Endothelial cell of umbilical vein (primary cell): ENCODE measurements around the gene PLD4. TPM values are rescaled to one million over a fixed set of nuclear protein-coding genes. Genes with fewer than 3 reads are reported as not detected.

Experiments
- BruUV-seq: library from RNA; stranded (reverse); fragments of 400-500 nt; replicated peaks from 2 replicates; lab custom pipeline; 2021; lab: Mats Ljungman, UMichigan
- CTCF ChIA-PET: fragments of 300-600, 350-600 bp; sonication (Branson Sonifier 250); formaldehyde crosslinking; loops from one replicate; lab custom pipeline; 2021; ENCODE audit warnings: antibody characterized with exemption, inconsistent platforms; lab: Charles Lee
- POLR2A ChIA-PET: fragments of 300-600, 350-600 bp; sonication (Branson Sonifier 250); formaldehyde crosslinking; loops from one replicate; lab custom pipeline; 2021; ENCODE audit warnings: antibody characterized with exemption, inconsistent platforms; lab: Charles Lee
- DNase-seq: peaks from one replicate; pipeline ENCODE4 v3.0.0-alpha.2; 2011; ENCODE audit warnings: low read depth, low spot score
- FAIRE-seq: peaks from 2 replicates; lab custom pipeline; 2011; peaks lifted over from hg19 to GRCh38; lab: Jason Lieb, UNC
- H2AFZ ChIP-seq: 2 replicates; pipeline ENCODE4 v1.6.0; 2012; ENCODE audit warnings: low read depth, low read length, control low read depth, inconsistent platforms
- H3K27ac ChIP-seq: 2 replicates; pipeline ENCODE4 v1.5.1; 2011; ENCODE audit warnings: low read depth, mild to moderate bottlenecking, control low read depth, low read length, moderate library complexity; ENCODE audit not compliant: insufficient read depth
- H3K27me3 ChIP-seq, 2 experiments: 2 replicates each; pipeline versions ENCODE4 v1.6.0 to v1.6.1; 2011; ENCODE audit warnings: low read length in 2 of 2, mixed read lengths in 1 of 2; ENCODE audit not compliant: control insufficient read depth in 2 of 2, insufficient read depth in 2 of 2
- H3K36me3 ChIP-seq, 2 experiments: 2 replicates in 1 of 2; 3 replicates in 1 of 2; pipeline ENCODE4 v1.5.1; 2011; ENCODE audit warnings: low read length in 2 of 2, mild to moderate bottlenecking in 1 of 2, moderate library complexity in 1 of 2; ENCODE audit not compliant: control insufficient read depth in 2 of 2, insufficient read depth in 2 of 2; ENCODE audit errors: extremely low read depth in 1 of 2
- H3K4me1 ChIP-seq: 3 replicates; pipeline ENCODE4 v1.5.1; 2011; ENCODE audit warnings: mild to moderate bottlenecking, low read length; ENCODE audit not compliant: control insufficient read depth, insufficient read depth; ENCODE audit errors: extremely low read depth
- H3K4me2 ChIP-seq: 2 replicates; pipeline ENCODE4 v1.6.1; 2011; ENCODE audit warnings: low read length, control low read depth, mixed read lengths; ENCODE audit not compliant: insufficient read depth
- H3K4me3 ChIP-seq, 3 experiments: fragments of 200-600 bp in 1 of 3; sonication (generic), shearing (Covaris generic) in 1 of 3; replicated peaks in 1 of 3; 2 replicates each; pipeline ENCODE4 v1.5.1; 2011 to 2016; ENCODE audit warnings: control low read depth in 3 of 3, low read length in 3 of 3, mild to moderate bottlenecking in 2 of 3, inconsistent platforms in 1 of 3, low read depth in 1 of 3, moderate library complexity in 1 of 3; ENCODE audit not compliant: insufficient read depth in 1 of 3
- H3K79me2 ChIP-seq: 2 replicates; pipeline ENCODE4 v1.6.0; 2012; ENCODE audit warnings: low read length, inconsistent platforms; ENCODE audit not compliant: control insufficient read depth, insufficient read depth
- H3K9ac ChIP-seq: replicated peaks from 2 replicates; pipeline ENCODE3; 2011; ENCODE audit warnings: low read length, control low read depth; ENCODE audit not compliant: insufficient read depth; ENCODE audit errors: extremely low read depth
- H3K9me1 ChIP-seq: replicated peaks from 3 replicates; pipeline ENCODE4 v1.6.0; 2011; ENCODE audit warnings: mild to moderate bottlenecking, low read length; ENCODE audit not compliant: control insufficient read depth, insufficient read depth; ENCODE audit errors: extremely low read depth
- H3K9me3 ChIP-seq: replicated peaks from 2 replicates; pipeline ENCODE4 v1.5.1; 2012; ENCODE audit warnings: low read length, inconsistent platforms; ENCODE audit not compliant: control insufficient read depth, insufficient read depth
- H4K20me1 ChIP-seq: replicated peaks from 2 replicates; pipeline ENCODE3; 2011; ENCODE audit warnings: mild to moderate bottlenecking, low read length; ENCODE audit not compliant: control insufficient read depth, insufficient read depth; ENCODE audit errors: extremely low read depth
- GATA2 ChIP-seq: IDR thresholded peaks from 2 replicates; pipeline ENCODE4 v1.7.0; 2011; ENCODE audit warnings: low read depth, mild to moderate bottlenecking, moderate library complexity, mixed read lengths, low read length; ENCODE audit not compliant: insufficient read length, insufficient read depth
- POLR2AphosphoS5 ChIP-seq: IDR thresholded peaks from 2 replicates; pipeline ENCODE4 v1.6.1; 2012; ENCODE audit warnings: low read depth, mild to moderate bottlenecking, control low read depth, low read length, moderate library complexity; ENCODE audit not compliant: insufficient read depth
- dilution Hi-C: fragments of 300-500 bp; cut with MboI; formaldehyde crosslinking; loops from one replicate; pipeline ENCODE4 v1.15.0; 2019; ENCODE audit warnings: low sequenced_read_pairs; ENCODE audit not compliant: extremely low pct_ligation_motif_present
- intact Hi-C: fragments of 100-400 bp; cut with micrococcal nuclease; formaldehyde crosslinking; loops from one replicate; pipeline ENCODE4 v1.10.0; 2022
- polyA plus RNA-seq, 4 experiments: library from polyadenylated mRNA; depleted of rRNA in 3 of 4; stranded (reverse) in 3 of 4; unstranded in 1 of 4; fragments of >200 nt; gene quantifications; 2 replicates each; pipeline versions ENCODE4 v1.2.1 to v1.2.3, GENCODE V29; 2011 to 2012; ENCODE audit warnings: missing spikeins in 1 of 4
- total RNA-seq: library from RNA; stranded (reverse); gene quantifications from 2 replicates; pipeline ENCODE4 v1.2.3, GENCODE V29; 2021
- TF ChIP-seq, protein P1 (sequence below), 2 donors: IDR thresholded peaks; 1 replicate in 1 of 2; 2 replicates in 1 of 2; pipeline ENCODE4 v1.5.1; 2011; ENCODE audit warnings: low read length in 2 of 2, mild to moderate bottlenecking in 2 of 2, moderate library complexity in 2 of 2, control low read depth in 1 of 2, inconsistent platforms in 1 of 2, low read depth in 1 of 2; ENCODE audit not compliant: insufficient read depth in 1 of 2; ENCODE audit errors: extremely low read depth in 1 of 2

PLD4 gene
- total and polyA plus RNA-seq, 2 donors (not counting 3 experiments of a cell fraction or from before 2014, with no cell fraction given) = 0.01 to 0.11 TPM

DNA sequence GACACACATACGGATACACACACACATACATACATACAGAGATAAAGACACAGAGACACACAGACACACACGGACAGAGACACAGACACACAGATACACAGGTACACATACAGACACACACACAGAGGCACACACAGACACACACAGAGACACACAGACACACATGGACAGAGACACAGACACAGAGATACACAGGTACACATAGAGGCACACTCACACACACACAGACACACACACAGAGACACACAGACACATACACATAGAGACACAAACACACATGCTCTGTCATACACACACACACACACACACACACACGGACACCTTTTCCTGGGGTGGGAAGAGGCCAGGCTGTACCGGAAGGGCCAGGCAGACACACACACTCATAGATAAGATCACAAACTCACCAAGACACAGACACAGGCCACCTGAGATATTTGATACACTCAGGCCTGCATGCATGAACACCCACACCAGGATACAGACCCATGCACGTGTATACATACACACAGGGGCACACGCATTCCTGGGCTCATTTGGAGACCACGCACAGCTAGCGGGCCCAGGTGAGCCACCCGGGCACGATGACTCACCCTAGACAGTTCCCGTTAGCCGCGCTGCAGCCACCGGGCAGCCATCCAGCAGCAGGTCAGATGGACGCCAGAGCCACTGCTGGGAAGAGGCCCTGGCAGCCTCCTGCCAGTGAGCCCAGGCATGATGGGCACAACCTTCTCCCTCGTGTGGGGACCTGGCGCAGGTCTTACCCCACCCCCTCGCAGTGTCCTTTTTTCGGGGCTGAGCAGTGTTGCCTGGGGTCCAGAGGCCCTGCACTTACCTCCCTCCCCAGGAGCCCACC is 55.3 kb downstream of the PLD4 start:
- Histone ChIP-seq H3K27me3 (no peaks in the 10 kb centered on the region), H4K20me1 (no peaks in the 10 kb centered on the region), H3K79me2 (no peaks in the 10 kb centered on the region), H3K36me3 (no peaks in the 10 kb centered on the region), H3K27ac (no peak overlapping the region), H3K4me2 (no peak overlapping the region), H3K9ac (no peak overlapping the region), H2AFZ (no peak overlapping the region), H3K9me1 (no peaks in the 10 kb centered on the region), H3K9me3 (no peaks in the 10 kb centered on the region), H3K4me3 (no peak overlapping the region), H3K4me1 (peaks cover 12% of the 10 kb centered on the region)
- TF ChIP-seq, protein P1, sequence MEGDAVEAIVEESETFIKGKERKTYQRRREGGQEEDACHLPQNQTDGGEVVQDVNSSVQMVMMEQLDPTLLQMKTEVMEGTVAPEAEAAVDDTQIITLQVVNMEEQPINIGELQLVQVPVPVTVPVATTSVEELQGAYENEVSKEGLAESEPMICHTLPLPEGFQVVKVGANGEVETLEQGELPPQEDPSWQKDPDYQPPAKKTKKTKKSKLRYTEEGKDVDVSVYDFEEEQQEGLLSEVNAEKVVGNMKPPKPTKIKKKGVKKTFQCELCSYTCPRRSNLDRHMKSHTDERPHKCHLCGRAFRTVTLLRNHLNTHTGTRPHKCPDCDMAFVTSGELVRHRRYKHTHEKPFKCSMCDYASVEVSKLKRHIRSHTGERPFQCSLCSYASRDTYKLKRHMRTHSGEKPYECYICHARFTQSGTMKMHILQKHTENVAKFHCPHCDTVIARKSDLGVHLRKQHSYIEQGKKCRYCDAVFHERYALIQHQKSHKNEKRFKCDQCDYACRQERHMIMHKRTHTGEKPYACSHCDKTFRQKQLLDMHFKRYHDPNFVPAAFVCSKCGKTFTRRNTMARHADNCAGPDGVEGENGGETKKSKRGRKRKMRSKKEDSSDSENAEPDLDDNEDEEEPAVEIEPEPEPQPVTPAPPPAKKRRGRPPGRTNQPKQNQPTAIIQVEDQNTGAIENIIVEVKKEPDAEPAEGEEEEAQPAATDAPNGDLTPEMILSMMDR (IDR thresholded peaks at IDR 0.05; ENCODE audit: extremely low read depth in 1 of 2, insufficient read depth in 1 of 2, low read depth in 1 of 2, low read length in 2 of 2) = no peak
- peak; percentile 36 for TF ChIP-seq GATA2
- no peak for TF ChIP-seq POLR2AphosphoS5
- FAIRE-seq (peak; percentile 62), DNase-seq (peak; percentile 54)
- dilution Hi-C loops (no loop called here), intact Hi-C loops (loop anchor here (5.0 to 10.0 kb wide), 2 partner anchors 215 to 322 kb away; partner anchors contain the start of gene BRF1)
- BruUV-seq = no TSS peak
- ChIA-PET POLR2A (no interaction called here), CTCF (interaction anchor here (1.1 to 1.9 kb wide), 2 partner anchors 10 to 66 kb away, joined by 3 to 14 read pairs; no protein-coding TSS in a partner anchor)
